Left hindlimb (tissue), 1 donor: ENCODE data around the gene AFAP1.

Experiments used
- DNase-seq: peaks from one replicate; pipeline ENCODE4 v3.0.0-alpha.2; 2018

Gene AFAP1

DNA sequence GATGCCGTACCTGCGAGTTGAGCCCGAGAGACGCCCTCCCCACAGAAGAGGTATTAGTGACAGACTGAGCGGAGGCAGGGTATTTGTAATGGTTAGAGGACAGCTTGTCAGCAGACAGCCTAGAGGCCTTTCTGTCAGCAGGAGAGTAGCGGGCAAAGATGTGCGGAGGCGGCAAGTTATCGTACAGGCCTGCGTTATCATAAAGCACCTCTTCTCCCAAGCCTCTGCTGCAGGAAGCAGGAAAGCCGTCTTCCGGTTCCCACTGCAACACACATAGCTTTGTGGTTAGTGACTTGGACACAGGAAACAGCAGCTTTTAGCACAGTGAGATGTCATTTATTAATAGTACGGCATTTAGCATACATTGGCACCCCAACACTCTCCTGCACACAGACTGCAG is 158.3 kb downstream of the AFAP1 start:
- DNase-seq, result no peak

GRCh38 chr4:7780751-7781348 is 158.8 kb downstream of the AFAP1 start:
- no peak for DNase-seq

DNA sequence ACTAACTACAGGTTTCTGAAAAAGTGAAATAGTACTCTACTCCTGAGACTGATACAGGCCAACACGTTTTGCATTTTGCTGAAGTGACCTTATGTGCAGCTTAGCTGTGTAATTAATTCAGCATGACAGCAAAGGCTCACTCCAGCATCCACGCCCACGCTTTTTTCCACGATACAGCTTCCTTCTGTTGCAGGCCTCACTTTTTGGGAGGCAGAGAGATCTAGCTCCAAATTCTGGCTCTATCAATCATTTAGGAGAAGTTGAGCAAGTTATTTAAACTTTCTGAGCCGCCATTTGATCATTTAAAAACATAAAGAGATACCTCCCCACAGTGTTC is 160.3 kb downstream of the AFAP1 start:
- DNase-seq, result no peak

DNA sequence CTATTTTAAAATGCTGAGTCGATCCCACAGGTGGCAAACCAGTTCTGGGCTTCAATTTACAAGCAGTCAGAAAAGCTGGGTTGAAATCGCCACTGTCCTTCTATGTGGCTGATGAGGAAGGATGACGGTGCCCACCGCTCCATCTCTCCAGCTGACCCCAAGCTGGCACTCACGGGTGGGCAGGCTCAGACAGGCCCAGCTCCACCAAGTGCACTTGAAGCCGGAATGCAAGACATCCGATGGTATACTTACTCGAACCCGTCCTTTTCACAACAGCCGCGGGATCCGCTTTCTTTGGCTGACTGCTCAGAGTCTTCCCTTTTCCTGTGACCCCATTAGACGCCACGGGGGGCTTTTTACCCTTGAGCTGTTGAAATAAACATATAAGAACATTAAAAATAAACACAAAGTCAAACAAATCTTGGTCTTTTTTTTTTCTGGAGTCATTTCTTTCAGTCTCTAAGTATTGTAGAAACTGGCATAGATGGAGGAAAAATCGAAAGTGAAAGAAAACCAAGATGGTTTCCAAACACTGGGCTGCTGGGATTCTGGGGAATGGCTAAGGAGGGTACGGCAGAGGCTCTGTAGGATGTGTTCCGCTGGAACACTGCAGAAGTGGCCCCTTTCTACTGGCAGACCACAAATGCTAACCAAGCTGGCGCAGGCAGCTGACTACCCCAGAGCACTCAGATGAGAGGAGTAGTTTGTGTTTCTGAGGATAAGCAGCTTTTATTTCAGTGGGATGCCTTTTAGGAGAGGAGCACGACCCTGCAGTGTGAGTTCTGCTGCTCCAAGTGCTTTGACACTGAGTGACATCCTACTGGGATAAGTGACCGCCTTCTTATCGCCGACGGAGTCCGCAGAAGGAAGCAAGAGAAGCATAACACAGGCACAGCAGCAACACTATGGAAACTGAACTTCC is 160.9 kb downstream of the AFAP1 start:
- peak; percentile 32 for DNase-seq

- no peak for DNase-seq
These were observed 161.7 kb downstream of the AFAP1 start for GRCh38 chr4:7777871-7778509.

DNA sequence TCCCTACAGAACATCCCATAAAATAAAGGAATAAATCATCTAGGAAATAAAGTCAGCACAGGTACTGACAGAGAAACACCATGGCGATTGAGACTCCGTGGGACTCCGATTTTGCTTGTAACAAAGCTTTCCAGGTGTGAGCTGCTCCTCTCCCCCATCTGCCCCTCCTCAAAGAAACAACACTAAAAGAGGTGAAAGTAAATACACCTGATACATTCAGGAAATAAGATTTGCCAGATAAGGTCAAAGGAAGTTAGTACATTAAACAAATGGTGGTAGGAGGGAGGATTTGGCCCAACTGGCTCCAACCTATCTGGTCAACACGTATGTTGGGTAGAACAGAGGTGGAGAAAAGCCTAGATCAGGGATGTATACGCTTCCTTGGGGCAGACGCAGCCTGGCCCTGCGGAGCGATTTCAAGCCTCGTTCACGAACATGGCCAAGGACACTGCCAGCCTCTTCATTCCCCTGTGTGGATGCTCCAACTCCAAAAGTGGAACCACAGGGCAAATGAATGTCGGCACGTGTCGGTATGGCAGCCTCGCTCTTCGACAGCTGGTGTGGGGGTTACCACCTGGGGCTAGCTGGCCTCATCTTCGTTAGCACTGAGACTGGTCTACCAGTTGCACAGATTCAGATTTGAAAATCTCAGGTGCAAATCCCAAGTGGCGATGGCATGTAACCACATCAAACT is 162.5 kb downstream of the AFAP1 start:
- DNase-seq, result peak; percentile 4

DNA sequence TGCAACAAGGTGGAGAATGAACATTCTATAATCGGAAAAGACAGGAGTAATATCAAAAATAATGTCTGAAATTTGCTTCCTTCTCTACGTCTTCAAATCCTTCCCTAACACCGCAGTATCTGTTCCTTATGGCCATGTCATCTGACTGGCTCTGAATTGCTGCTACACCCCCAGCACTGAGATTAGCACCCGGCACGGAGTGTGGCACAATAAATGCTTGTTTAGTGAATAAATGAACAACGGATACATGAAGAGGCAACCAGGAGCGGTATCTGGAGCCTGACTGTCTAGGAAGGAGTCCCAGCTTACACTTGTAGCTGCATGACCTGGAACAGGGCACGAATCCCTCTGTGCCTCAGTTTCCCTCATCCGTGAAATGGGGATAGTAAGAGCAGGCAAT is 164.3 kb downstream of the AFAP1 start:
- DNase-seq, result no peak

- DNase-seq, result no peak
These were observed 165.1 kb downstream of the AFAP1 start for GRCh38 chr4:7774301-7775294.

- DNase-seq, result peak; percentile 14
These were observed 166.1 kb downstream of the AFAP1 start for GRCh38 chr4:7773401-7774180.

DNA sequence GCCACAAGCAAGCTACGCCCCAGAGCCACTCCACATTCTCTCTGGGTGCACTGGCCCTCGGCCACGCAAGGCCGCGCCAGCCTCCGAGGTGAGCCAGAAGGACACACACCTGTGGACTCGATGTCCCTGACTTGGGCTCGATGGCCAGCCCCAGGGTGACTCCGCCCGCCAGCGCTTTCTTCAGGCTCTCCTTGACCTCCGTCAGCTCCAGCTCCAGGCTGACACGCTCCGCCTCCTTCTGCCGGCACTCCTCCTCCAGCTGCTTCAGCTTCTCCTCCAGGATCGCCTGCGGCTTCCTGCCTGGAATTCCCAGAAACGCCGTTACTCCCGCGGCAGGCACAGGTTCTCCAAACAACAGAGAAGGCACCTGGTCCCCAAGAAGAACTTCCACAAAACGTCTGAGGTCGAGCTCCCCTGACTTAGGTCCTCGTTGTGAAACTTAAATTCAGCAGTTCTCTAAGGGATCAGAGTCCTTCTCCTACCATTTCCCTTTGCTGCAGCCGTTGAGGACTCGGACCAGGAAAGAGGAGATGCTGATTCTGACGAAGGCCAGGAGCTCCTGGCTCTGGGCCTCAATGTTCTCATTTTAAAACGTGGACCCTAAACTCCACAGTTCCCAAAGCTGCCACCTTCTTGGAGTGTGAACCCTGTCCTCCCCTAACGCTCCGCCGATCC is 166.8 kb downstream of the AFAP1 start:
- peak; percentile 49 for DNase-seq

DNA sequence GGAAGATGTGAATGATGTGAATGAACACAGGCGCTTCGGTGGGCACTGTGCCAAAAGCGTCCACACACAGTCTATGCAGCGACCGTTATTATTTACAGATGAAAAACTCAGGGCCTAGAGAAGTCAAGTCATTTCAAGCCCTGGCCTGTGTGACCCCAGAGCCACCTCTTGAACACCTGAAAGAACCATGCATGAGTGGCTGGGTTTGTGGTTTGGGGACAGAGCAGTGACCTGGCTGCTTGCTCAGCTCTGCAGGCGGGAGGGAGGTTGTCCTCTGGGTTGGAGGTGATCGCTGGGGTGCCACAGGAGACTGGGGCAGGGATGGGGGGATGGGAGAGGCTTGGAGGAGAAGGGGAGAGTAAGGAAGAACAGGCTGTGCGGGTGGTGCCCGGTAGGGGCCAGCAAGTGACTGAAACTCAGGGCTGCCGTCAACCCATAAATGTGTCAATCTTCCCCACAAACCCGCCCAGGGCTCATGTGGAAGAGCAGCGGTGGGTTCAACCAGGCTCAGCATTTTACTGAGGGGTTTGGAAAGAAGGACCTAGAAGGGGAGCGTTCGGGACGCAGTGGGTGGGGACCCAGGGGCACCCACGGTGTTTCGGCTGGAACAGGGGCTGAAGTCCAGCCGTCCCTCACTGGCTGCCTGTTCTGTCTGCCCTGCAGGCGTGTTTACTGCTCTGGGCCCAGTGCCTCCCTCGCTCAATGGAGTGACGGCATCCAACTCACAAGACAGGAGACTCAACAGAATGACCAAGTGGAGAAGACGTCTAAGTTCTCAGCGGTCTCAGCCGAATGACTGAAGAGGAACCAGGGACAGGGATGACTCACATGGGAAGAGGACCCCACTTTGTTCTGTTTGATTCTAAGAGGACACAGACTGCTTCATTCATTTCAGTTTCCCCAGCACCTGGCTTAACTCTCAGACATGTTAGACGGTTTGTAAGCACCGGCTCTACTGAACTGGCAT is 167.8 kb downstream of the AFAP1 start:
- DNase-seq, result peak; percentile 18

- peak; percentile 8 for DNase-seq
These were observed 168.6 kb downstream of the AFAP1 start for GRCh38 chr4:7771056-7771455.

- peak; percentile 58 for DNase-seq
These were observed 169.2 kb downstream of the AFAP1 start for GRCh38 chr4:7770224-7771050.

- DNase-seq, result peak; percentile 27
These were observed 170.1 kb downstream of the AFAP1 start for GRCh38 chr4:7769396-7770223.

GRCh38 chr4:7768736-7769135 is 170.9 kb downstream of the AFAP1 start:
- DNase-seq, result no peak

DNA sequence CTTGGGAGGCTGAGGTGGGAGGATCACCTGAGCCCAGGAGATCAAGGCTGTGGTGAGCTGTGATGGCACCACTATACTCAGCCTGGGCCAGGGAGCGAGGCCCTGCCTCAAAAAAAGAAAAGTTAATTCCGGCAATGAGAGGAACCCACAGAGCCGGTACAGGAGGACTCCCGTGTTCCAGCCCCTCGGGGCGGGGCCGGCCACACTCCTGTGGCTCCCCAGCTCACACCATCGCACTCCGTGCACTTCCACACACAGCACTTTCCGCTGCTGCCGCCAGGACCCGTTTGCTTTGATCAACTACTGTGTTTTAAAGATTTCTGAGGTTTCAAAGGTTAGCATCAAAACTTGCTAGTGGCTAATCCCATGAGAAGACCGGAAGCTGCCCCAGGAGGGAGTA is 171.7 kb downstream of the AFAP1 start:
- no peak for DNase-seq

DNA sequence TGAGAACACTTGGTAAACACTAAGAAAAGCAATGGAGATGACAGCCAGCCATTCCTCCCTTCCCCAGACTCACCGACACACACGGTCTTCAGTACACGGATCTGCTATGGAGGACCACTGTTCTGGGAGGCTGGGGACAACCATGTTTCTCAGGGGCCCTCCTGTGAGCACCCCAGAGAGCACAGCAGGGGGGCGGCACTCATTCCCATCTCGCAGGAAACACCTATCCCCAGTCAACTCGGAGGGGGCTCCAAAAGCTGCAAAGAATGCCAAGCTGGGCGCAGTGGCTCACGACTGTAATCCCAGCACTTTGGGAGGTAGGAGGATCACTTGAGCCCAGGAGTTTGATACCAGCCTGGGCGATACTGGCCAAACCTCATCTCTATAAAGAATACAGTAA is 172.1 kb downstream of the AFAP1 start:
- no peak for DNase-seq
